AG04449 (cell line): ENCODE results near the gene HEPH.

ENCODE experiments used
- CTCF ChIA-PET: fragments of 350-600 bp; formaldehyde crosslinking; extraction: SDS; loops from one replicate; lab custom pipeline; 2021; ENCODE audit warnings: antibody characterized with exemption; lab: Yijun Ruan, JAX
- POLR2A ChIA-PET: fragments of 400-600, 350-600 bp; formaldehyde crosslinking; extraction: SDS; loops from one replicate; lab custom pipeline; 2020; ENCODE audit warnings: antibody characterized with exemption, inconsistent platforms; lab: Yijun Ruan, JAX
- DNase-seq: peaks from one replicate; pipeline ENCODE4 v3.0.0-alpha.2; 2010; ENCODE audit warnings: low read depth, low spot score
- H3K4me3 ChIP-seq: 2 replicates; pipeline ENCODE4 v1.5.1; 2011; ENCODE audit warnings: low read depth, mild to moderate bottlenecking, control low read depth, low read length
- CTCF ChIP-seq: IDR thresholded peaks from one replicate; pipeline ENCODE4 v1.5.1; 2011; ENCODE audit warnings: mild to moderate bottlenecking, moderate library complexity, low read length, control low read depth, inconsistent platforms; ENCODE audit not compliant: insufficient read depth; ENCODE audit errors: missing control alignments

HEPH gene

DNA sequence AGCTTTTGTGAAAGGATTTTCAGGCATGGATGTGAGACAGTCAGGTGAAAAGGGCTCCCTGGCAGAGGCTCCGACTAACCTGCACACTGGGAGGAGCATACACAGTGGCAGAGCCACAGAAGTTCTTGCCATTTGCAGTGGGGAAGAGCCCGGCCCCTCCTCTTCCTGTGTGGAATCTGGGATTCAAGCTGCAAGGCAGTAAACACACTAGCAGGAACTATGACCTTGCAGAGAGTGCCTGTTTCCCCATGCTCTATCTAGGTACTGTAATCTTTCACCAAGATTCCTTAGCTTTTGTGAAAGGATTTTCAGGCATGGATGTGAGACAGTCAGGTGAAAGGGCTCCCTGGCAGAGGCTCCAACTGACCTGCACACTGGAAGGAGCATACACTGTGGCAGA lies 19.8 kb upstream of the HEPH start:
- CTCF ChIA-PET, result no interaction called here
- no peak overlapping the region for H3K4me3 ChIP-seq
- no peak for DNase-seq
- TF ChIP-seq CTCF, result no peak
- POLR2A ChIA-PET, result no interaction called here

- POLR2A ChIA-PET, result no interaction called here
- H3K4me3 ChIP-seq, result no peak overlapping the region
- CTCF ChIA-PET, result no interaction called here
- no peak for DNase-seq
- TF ChIP-seq CTCF, result no peak
These were observed 14.5 kb upstream of the HEPH start for GRCh38 chrX:66149519-66149918.

GRCh38 chrX:66150163-66150562 lies 13.9 kb upstream of the HEPH start:
- POLR2A ChIA-PET, result no interaction called here
- no peak for TF ChIP-seq CTCF
- DNase-seq, result no peak
- CTCF ChIA-PET, result no interaction called here
- no peak overlapping the region for H3K4me3 ChIP-seq

DNA sequence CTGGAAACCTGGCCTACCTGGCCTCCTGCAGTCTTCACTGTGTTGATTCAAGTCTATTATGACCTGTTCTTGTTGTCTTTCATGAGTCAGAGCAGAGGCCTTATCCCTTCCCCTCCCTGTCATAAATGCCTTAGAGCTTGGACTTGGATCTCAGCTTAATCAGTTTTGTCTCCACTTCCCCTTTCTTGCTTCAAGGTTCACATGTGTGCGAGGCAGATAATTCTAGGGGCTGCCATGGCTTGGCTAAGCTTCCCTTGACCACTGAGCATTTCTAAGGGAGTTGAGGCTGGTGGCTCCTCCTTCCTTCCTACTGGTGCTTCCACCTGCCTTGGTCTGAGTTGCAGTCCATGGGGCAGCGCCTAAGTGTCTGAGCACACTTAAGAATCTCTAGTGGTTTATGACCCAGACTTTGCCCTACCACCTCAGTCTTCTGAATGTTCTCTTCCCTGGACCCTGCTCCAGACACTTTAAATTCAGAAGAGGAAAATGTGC lies 1.7 kb upstream of the HEPH start:
- POLR2A ChIA-PET, result no interaction called here
- no peak overlapping the region for H3K4me3 ChIP-seq
- TF ChIP-seq CTCF, result no peak
- CTCF ChIA-PET, result no interaction called here
- no peak for DNase-seq

DNA sequence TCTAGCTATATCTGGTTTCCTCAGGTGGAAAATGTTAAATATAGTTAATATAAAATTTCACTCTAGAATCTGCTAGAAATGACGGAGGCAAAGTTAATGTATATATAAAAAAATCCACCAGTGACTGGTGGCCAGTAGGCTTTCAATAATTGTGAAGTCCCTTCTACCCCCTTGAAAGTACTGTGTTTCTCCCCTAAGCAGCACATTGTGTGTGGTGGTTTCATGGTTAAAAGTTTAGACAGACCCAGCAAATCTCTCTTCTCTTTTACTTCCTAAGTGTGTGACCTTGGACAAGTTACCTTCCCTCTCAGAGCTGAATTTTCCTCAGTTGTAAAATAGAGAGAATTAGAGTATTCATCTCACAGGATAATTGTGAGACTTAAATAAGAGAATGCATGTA lies 600 bp upstream of the HEPH start:
- DNase-seq, result no peak
- ChIA-PET CTCF (no interaction called here), POLR2A (no interaction called here)
- no peak overlapping the region for H3K4me3 ChIP-seq
- no peak for TF ChIP-seq CTCF

GRCh38 chrX:66164470-66164869 lies 423 bp downstream of the HEPH start:
- DNase-seq, result no peak
- peak overlapping the region; percentile 58 for H3K4me3 ChIP-seq
- TF ChIP-seq CTCF, result no peak
- CTCF ChIA-PET, result no interaction called here
- POLR2A ChIA-PET, result no interaction called here
